Breast epithelium (tissue), 4 donors: ENCODE data around the gene RFX4. TPM values are rescaled to one million over a fixed set of nuclear protein-coding genes. Genes with fewer than 3 reads are reported as not detected.

ENCODE experiments used
- DNase-seq, 2 donors: peaks; one replicate each; pipeline ENCODE4 v3.0.0-alpha.2; 2019; ENCODE audit warnings: low spot score in 2 of 2
- H3K27ac ChIP-seq, 2 donors: fragments of 200-600 bp; sonication (generic) in 1 of 2; one replicate each; pipeline ENCODE4 v1.5.1; 2016 to 2019; ENCODE audit warnings: mild to moderate bottlenecking in 1 of 2
- H3K27me3 ChIP-seq, 2 donors: fragments of 200-600 bp; sonication (generic) in 1 of 2; one replicate each; pipeline versions ENCODE4 v1.5.1 to v1.6.0; 2017 to 2019; ENCODE audit warnings: control low read depth in 1 of 2, mild to moderate bottlenecking in 1 of 2
- H3K36me3 ChIP-seq: fragments of 200-600 bp; one replicate; pipeline ENCODE4 v1.5.1; 2019
- H3K4me1 ChIP-seq, 2 donors: fragments of 200-600 bp; sonication (generic); one replicate each; pipeline ENCODE4 v1.5.1; 2016 to 2019; ENCODE audit warnings: control low read depth in 1 of 2
- H3K4me3 ChIP-seq, 3 donors: fragments of 200-600 bp; sonication (generic); 1 replicate in 2 of 3; 2 replicates in 1 of 3; pipeline ENCODE4 v1.5.1; 2016 to 2019; ENCODE audit warnings: mild to moderate bottlenecking in 3 of 3, moderate library complexity in 2 of 3
- H3K9me3 ChIP-seq, 2 donors: fragments of 200-600 bp; sonication (generic) in 1 of 2; one replicate each; pipeline ENCODE4 v1.5.1; 2016 to 2019; ENCODE audit warnings: control low read depth in 1 of 2
- POLR2A ChIP-seq: fragments of 450-650 bp; IDR thresholded peaks from one replicate; pipeline ENCODE4 v1.6.1; 2016; ENCODE audit warnings: antibody characterized with exemption, mild to moderate bottlenecking, moderate library complexity
- POLR2AphosphoS5 ChIP-seq, 3 donors: sonication (generic); formaldehyde crosslinking; IDR thresholded peaks; one replicate each; pipeline ENCODE4 v1.6.1; 2017; ENCODE audit warnings: antibody characterized with exemption in 3 of 3
- intact Hi-C: fragments of 100-400 bp; cut with DNase I; formaldehyde crosslinking; loops from one replicate; pipeline ENCODE4 v1.15.1; 2023; ENCODE audit warnings: low total_unique reads
- total RNA-seq, 3 donors: library from RNA; depleted of rRNA; stranded (reverse); fragments of >200 nt; gene quantifications; one replicate each; pipeline ENCODE4 v1.1.0, GENCODE V29; 2016
- TF ChIP-seq, protein P1 (sequence below), 3 donors: fragments of 450-650 bp; IDR thresholded peaks; one replicate each; pipeline ENCODE4 v1.5.1; 2016 to 2017; ENCODE audit warnings: antibody characterized with exemption in 3 of 3, mild to moderate bottlenecking in 3 of 3, moderate library complexity in 3 of 3

RFX4 gene
- total RNA-seq, 3 donors from 2014 or later: 0.64 TPM; not detected in 2

GRCh38 chr12:106794369-106794768 is 211.6 kb downstream of the RFX4 start:
- no peaks in the 10 kb centered on the region for H3K9me3 ChIP-seq
- no peaks in the 10 kb centered on the region for H3K27me3 ChIP-seq
- TF ChIP-seq POLR2AphosphoS5 (IDR thresholded peaks at IDR 0.05) (no peak), POLR2A (no peak)
- TF ChIP-seq, protein P1, sequence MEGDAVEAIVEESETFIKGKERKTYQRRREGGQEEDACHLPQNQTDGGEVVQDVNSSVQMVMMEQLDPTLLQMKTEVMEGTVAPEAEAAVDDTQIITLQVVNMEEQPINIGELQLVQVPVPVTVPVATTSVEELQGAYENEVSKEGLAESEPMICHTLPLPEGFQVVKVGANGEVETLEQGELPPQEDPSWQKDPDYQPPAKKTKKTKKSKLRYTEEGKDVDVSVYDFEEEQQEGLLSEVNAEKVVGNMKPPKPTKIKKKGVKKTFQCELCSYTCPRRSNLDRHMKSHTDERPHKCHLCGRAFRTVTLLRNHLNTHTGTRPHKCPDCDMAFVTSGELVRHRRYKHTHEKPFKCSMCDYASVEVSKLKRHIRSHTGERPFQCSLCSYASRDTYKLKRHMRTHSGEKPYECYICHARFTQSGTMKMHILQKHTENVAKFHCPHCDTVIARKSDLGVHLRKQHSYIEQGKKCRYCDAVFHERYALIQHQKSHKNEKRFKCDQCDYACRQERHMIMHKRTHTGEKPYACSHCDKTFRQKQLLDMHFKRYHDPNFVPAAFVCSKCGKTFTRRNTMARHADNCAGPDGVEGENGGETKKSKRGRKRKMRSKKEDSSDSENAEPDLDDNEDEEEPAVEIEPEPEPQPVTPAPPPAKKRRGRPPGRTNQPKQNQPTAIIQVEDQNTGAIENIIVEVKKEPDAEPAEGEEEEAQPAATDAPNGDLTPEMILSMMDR (IDR thresholded peaks at IDR 0.05): no peak
- no peak for DNase-seq
- no peaks in the 10 kb centered on the region for H3K36me3 ChIP-seq
- no peaks in the 10 kb centered on the region for H3K4me1 ChIP-seq
- intact Hi-C loops: no loop called here
- no peak overlapping the region for H3K27ac ChIP-seq
- no peak overlapping the region for H3K4me3 ChIP-seq

DNA sequence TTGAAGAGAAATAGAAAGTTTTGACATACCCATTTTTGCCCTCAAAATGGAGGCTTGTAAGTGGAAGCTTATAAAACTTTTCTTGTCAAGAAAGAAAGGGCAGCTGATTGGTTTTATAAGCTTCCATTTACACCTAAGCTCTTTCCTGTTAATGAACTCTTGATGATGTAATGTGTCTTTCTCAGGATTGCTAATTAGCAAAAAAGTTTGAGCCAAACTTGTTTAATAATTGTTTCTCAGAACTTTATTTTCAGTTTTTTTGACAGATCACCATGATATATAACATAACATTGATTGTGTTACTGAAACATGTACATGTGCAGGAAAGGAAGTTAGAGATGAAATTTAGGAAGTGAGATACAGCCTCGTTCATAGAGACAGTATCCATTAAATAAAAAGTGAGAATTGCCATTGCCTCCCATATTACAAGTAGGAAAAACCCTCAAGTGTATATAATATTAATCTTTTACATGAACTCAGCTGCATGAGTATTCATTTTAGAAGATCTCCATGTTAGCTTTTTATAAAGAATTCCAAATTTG is 218.4 kb downstream of the RFX4 start:
- Histone ChIP-seq H3K27ac (no peak overlapping the region), H3K9me3 (no peaks in the 10 kb centered on the region), H3K4me3 (no peak overlapping the region), H3K27me3 (no peaks in the 10 kb centered on the region), H3K36me3 (no peaks in the 10 kb centered on the region), H3K4me1 (no peaks in the 10 kb centered on the region)
- DNase-seq: no peak
- intact Hi-C loops: no loop called here
- TF ChIP-seq, protein P1 (IDR thresholded peaks at IDR 0.05): no peak
- TF ChIP-seq POLR2A (no peak), POLR2AphosphoS5 (IDR thresholded peaks at IDR 0.05) (no peak)

DNA sequence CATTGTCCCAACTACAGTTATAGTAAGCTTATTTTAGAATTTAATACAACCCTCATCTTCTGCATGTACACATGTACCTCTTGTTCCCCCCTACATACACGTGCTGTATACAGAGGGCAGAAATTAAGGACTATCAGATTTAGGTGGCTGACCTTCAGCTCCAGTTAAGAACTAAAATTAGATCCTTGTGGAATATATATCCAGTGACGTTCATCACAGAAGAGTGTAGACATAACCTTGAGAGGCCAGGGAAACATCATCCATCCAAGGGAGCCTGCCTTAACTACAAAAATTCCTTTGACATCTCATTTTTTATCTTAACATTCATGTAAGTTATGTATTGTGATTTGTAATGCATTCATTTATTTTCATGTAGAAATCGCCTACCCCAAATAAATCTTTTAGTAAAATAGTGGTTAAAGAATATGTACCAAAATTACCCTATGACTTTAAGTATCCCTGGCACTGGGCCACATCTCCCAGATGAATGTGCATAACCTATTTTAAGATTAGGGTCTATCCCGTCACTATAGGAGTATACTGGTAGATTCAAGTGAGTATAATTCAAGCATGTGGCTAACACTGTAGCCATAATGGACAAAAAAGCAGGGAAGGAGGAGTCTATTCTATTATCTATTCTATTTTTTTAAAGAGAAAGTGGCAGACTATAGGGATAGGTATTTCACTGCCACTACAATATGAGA is 219.2 kb downstream of the RFX4 start:
- no peaks in the 10 kb centered on the region for H3K9me3 ChIP-seq
- no peak overlapping the region for H3K27ac ChIP-seq
- no peak overlapping the region for H3K4me3 ChIP-seq
- no peaks in the 10 kb centered on the region for H3K36me3 ChIP-seq
- intact Hi-C loops: no loop called here
- H3K4me1 ChIP-seq: no peaks in the 10 kb centered on the region
- no peak for TF ChIP-seq POLR2AphosphoS5 (IDR thresholded peaks at IDR 0.05)
- no peaks in the 10 kb centered on the region for H3K27me3 ChIP-seq
- DNase-seq: no peak

- no peaks in the 10 kb centered on the region for H3K4me1 ChIP-seq
- intact Hi-C loops: no loop called here
- no peak overlapping the region for H3K4me3 ChIP-seq
- H3K27me3 ChIP-seq: no peaks in the 10 kb centered on the region
- DNase-seq: no peak
- no peaks in the 10 kb centered on the region for H3K36me3 ChIP-seq
- TF ChIP-seq POLR2A: no peak
- no peaks in the 10 kb centered on the region for H3K9me3 ChIP-seq
- H3K27ac ChIP-seq: no peak overlapping the region
These were observed 221.9 kb downstream of the RFX4 start for GRCh38 chr12:106804668-106805067.

Other genes with a start within 250 kb of the RFX4 start
- gene POLR3B, start 225.3 kb upstream of the RFX4 start, total RNA-seq: 1 to 10 TPM; 7.0 to 9.8 (median 9.2) TPM
- gene RIC8B, start 191.7 kb downstream of the RFX4 start, total RNA-seq: 10 to 100 TPM; 19.0 to 23.9 (median 19.7) TPM